ENCODE data around the gene CRYL1. TPM values are rescaled to one million over a fixed set of nuclear protein-coding genes. Genes with fewer than 3 reads are reported as not detected.

Gene CRYL1
- total RNA-seq, 1 experiment from 2014 or later, result 13.4 TPM

DNA sequence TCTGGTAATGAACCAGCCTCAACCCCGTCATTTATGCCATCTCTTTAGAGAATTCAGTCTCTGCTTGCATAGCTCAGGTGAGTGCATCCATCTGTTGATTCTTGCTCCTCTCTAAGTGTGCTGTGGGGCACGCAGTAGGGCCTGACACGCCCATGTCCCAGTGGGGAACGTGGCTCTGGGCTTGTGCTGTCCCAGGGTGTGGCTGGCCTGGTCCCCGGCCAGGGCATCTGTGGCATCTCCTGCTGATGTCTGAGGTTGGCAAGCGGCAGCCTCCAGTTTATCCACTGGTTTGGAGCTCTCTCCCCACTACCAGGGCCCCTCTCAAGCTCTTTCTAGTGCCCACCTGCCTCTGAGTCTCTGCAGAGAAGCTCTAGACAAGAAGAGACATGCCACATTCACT lies 146.9 kb downstream of the CRYL1 start:
- H3K4me3 ChIP-seq (ENCODE audit: low read depth in 2 of 2, low read length in 2 of 2), result no peak overlapping the region
- ATAC-seq (no peak), DNase-seq (ENCODE audit: low read depth, low spot score) (no peak)
- in situ Hi-C loops (cut with HindIII; ENCODE audit: low pct_unique_long_range_greater_than_20kb, low sequenced_read_pairs), result no loop called here
- CTCF ChIA-PET, result interaction anchor here (0.5 kb wide), 1 partner anchor 13 kb away, joined by 5 read pairs; no protein-coding TSS in a partner anchor
- no peaks in the 10 kb centered on the region for H3K4me1 ChIP-seq (ENCODE audit: control insufficient read depth, insufficient read depth, low read length)
- intact Hi-C loops (cut with micrococcal nuclease; ENCODE audit: unreplicated experiment), result no loop called here
- POLR2A ChIA-PET, result no interaction called here
- no peaks in the 10 kb centered on the region for H3K36me3 ChIP-seq (ENCODE audit: control insufficient read depth, insufficient read depth, low read length)
- BruUV-seq (replicated peaks), result no TSS peak
- TF ChIP-seq SIN3A (IDR thresholded peaks at IDR 0.05; ENCODE audit: borderline replicate concordance, insufficient read depth, low read depth, low read length) (no peak), TCF7L2 (IDR thresholded peaks at IDR 0.05; ENCODE audit: low read depth, low read length) (no peak)
- TF ChIP-seq, protein P1, sequence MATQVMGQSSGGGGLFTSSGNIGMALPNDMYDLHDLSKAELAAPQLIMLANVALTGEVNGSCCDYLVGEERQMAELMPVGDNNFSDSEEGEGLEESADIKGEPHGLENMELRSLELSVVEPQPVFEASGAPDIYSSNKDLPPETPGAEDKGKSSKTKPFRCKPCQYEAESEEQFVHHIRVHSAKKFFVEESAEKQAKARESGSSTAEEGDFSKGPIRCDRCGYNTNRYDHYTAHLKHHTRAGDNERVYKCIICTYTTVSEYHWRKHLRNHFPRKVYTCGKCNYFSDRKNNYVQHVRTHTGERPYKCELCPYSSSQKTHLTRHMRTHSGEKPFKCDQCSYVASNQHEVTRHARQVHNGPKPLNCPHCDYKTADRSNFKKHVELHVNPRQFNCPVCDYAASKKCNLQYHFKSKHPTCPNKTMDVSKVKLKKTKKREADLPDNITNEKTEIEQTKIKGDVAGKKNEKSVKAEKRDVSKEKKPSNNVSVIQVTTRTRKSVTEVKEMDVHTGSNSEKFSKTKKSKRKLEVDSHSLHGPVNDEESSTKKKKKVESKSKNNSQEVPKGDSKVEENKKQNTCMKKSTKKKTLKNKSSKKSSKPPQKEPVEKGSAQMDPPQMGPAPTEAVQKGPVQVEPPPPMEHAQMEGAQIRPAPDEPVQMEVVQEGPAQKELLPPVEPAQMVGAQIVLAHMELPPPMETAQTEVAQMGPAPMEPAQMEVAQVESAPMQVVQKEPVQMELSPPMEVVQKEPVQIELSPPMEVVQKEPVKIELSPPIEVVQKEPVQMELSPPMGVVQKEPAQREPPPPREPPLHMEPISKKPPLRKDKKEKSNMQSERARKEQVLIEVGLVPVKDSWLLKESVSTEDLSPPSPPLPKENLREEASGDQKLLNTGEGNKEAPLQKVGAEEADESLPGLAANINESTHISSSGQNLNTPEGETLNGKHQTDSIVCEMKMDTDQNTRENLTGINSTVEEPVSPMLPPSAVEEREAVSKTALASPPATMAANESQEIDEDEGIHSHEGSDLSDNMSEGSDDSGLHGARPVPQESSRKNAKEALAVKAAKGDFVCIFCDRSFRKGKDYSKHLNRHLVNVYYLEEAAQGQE (IDR thresholded peaks at IDR 0.05; ENCODE audit: insufficient read depth in 1 of 2, low read depth in 2 of 2, low read length in 1 of 2), result no peak
- H3K27ac ChIP-seq (ENCODE audit: low read length), result no peak overlapping the region
- H3K27me3 ChIP-seq (ENCODE audit: control insufficient read depth, insufficient read depth, low read length), result no peaks in the 10 kb centered on the region
- no peaks in the 10 kb centered on the region for H3K9me3 ChIP-seq (ENCODE audit: control insufficient read depth, insufficient read depth, low read depth, low read length)

DNA sequence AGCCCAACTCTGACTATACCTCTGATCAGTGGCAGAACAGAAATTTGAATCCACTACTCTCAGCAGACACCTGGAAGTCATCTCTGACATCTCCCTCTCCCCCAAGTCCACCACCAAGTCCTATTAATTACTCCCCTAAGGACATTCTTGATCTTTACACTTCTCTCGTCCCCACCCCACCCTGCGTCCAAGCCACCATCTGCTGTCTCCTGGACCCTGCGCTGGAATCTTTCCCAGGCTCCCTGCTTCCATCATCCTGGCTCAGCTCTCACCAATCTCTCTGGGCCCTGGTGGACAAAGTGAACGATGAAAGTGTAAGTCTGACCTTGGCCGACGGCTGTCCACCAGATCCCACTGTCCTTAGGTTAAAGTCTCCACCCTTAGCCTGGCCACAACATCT lies 147.9 kb downstream of the CRYL1 start:
- DNase-seq (ENCODE audit: low read depth, low spot score), result no peak
- POLR2A ChIA-PET, result no interaction called here
- TF ChIP-seq, protein P1 (IDR thresholded peaks at IDR 0.05; ENCODE audit: insufficient read depth in 1 of 2, low read depth in 2 of 2, low read length in 1 of 2), result no peak
- TF ChIP-seq, protein P2, sequence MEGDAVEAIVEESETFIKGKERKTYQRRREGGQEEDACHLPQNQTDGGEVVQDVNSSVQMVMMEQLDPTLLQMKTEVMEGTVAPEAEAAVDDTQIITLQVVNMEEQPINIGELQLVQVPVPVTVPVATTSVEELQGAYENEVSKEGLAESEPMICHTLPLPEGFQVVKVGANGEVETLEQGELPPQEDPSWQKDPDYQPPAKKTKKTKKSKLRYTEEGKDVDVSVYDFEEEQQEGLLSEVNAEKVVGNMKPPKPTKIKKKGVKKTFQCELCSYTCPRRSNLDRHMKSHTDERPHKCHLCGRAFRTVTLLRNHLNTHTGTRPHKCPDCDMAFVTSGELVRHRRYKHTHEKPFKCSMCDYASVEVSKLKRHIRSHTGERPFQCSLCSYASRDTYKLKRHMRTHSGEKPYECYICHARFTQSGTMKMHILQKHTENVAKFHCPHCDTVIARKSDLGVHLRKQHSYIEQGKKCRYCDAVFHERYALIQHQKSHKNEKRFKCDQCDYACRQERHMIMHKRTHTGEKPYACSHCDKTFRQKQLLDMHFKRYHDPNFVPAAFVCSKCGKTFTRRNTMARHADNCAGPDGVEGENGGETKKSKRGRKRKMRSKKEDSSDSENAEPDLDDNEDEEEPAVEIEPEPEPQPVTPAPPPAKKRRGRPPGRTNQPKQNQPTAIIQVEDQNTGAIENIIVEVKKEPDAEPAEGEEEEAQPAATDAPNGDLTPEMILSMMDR (IDR thresholded peaks at IDR 0.05), result no peak
- TF ChIP-seq TCF7L2 (IDR thresholded peaks at IDR 0.05; ENCODE audit: low read depth, low read length), result no peak
- TF ChIP-seq SIN3A (IDR thresholded peaks at IDR 0.05; ENCODE audit: borderline replicate concordance, insufficient read depth, low read depth, low read length), result no peak
- no peak for TF ChIP-seq POLR2AphosphoS5 (IDR thresholded peaks at IDR 0.05; ENCODE audit: low read depth, low read length)
- intact Hi-C loops (cut with micrococcal nuclease; ENCODE audit: unreplicated experiment), result no loop called here
- Histone ChIP-seq H3K36me3 (ENCODE audit: control insufficient read depth, insufficient read depth, low read length) (no peaks in the 10 kb centered on the region), H3K27ac (ENCODE audit: low read length) (no peak overlapping the region), H3K4me3 (ENCODE audit: low read depth in 2 of 2, low read length in 2 of 2) (no peak overlapping the region), H3K9me3 (ENCODE audit: control insufficient read depth, insufficient read depth, low read depth, low read length) (no peaks in the 10 kb centered on the region), H3K4me1 (ENCODE audit: control insufficient read depth, insufficient read depth, low read length) (no peaks in the 10 kb centered on the region), H3K27me3 (ENCODE audit: control insufficient read depth, insufficient read depth, low read length) (no peaks in the 10 kb centered on the region)
- in situ Hi-C loops (cut with HindIII; ENCODE audit: low pct_unique_long_range_greater_than_20kb, low sequenced_read_pairs), result no loop called here
- no TSS peak for BruUV-seq (replicated peaks)
- ATAC-seq, result no peak
- CTCF ChIA-PET, result no interaction called here

Data from Panc1 (cell line).